VCaP (cell line): ENCODE measurements around the gene PTPRN2.

Source experiments
- H3K27ac ChIP-seq: fragments of 450-650 bp; 2 replicates; pipeline ENCODE4 v1.5.1; 2017
- CTCF ChIP-seq: fragments of 450-650 bp; conservative IDR thresholded peaks from 2 replicates; pipeline ENCODE4 v1.5.1; 2017; ENCODE audit warnings: mild to moderate bottlenecking, moderate library complexity

Gene PTPRN2

DNA sequence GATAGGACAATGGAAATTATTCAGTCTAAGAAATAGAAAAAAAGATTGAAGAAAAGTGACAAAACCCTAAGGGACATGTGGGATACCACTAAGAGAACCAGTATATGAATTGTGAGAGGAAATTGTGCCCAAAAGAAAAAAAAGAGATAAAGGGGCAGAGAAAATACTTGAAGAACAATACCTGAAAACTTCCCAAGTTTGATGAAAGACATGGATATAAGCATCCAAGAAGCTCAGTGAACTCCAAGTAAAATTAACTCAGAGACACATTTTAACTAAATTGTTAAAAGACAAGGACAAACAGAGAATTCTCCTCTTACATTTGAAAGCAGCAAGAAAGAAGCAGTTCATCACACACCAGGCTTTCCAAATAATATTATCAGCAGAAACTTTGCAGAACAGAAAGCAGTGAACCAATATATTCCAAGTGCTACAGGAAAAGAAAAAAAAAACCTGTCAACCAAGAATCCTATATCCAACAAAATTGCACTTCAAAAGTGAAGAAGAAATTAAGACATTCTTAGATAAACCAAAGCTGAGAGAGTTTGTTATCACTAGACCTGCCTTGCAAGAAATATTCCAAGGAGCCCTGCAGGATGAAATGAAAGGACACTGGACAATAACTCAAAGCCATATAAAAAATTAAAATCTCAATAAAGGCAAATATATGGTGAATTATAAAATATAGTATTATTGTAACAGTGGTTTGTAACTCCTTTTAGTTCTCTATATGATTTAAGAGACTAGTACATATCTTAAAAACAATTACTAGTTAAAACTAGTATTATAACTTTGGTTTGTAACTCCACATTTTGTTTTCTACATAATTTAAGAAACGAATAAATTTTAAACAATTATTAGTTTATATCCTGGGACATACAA is 470.0 kb downstream of the PTPRN2 start:
- no peak for TF ChIP-seq CTCF

DNA sequence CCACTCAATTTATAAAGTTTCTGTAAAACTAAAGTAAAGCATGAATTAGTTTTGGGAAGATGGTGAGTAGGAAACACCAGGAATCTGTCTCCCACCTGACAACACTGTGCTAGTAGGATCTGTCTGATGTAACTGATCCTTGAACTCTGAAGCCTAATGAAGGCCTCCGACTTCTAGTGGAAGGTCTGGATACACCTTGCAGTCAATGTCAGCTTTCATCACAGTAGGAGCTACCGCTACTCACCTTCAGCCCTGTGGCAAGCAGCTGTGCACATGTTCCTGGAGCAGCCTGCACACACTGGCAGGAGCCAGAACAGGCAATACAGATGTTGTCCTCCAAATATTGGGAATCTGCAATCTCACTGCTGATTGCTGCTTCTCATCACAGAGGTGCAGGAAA is 471.4 kb downstream of the PTPRN2 start:
- H3K27ac ChIP-seq, result no peak overlapping the region
- no peak for TF ChIP-seq CTCF

More for the DNA sequence above, 470.0 kb downstream of the PTPRN2 start:
- H3K27ac ChIP-seq, result no peak overlapping the region

GRCh38 chr7:158114056-158114850 is 473.4 kb downstream of the PTPRN2 start:
- TF ChIP-seq CTCF, result no peak
- H3K27ac ChIP-seq, result no peak overlapping the region

DNA sequence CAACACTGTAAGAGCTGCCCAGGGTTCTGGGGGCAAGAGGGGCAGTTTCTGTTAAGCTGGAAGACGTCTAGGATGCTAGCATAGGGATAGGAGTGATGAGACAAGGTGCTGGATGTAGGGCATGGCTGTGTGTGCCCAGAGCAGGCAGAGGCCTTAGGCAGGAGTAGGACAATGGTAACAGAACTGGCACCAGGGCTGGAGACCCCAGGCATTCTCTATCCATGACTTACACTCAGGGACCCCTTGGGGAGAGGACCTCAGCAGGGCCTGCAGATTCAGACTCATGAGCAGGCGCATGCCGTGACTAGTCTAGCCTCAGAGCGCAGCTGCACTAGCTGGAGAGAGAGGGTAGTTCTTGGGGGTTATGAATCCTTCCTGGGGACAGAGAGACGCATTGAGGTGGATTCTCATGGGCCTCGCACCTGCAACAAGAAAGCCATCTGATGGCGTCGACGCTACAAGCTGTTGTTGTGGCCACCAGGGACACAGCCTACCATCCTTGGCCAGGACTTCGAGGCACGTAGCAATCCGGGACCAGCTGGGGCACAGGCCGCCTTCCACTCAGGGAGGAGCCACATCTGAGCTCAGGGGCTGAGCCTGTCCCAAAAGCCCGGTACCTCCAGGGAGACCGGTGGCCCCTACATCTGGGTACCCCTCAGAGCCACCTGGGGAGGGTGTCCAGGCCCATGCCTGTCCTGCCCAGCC is 474.1 kb downstream of the PTPRN2 start:
- H3K27ac ChIP-seq, result no peak overlapping the region
- TF ChIP-seq CTCF, result no peak

DNA sequence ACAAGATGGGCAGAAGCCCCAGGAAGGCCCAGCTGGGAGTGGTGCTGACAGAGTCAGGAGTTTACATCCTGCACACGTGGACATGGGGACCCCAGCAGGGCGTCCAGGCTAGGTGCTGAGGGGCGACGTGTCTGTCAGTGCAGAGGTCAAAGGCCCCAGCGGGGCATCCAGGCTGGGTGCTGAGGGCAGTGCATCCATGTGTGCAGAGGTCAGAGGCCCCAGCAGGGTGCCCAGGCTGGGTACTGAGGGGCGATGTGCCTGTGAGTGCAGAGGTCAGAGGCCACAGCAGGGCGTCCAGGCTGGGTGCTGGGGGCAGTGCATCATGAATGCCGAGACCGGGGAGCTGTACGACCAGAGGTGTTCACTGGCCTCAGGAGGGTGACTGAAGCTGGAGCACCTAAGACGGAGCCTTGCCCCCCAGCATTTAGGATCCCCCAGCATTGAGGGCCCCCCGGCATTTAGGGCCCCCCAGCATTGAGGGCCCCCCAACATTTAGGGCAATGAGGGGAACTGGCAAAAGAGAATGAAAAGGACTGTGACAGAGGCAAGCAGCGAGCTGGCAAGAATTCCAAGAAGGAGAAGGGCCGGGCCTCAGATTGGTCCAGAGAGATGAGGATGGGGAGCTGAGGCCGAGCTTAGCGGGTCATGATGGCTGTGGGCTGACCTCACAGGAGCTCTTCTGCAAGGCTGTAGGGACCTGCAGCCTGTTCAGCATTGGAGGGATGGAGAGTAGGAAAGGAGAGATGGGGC is 474.9 kb downstream of the PTPRN2 start:
- TF ChIP-seq CTCF, result no peak
- H3K27ac ChIP-seq, result no peak overlapping the region

GRCh38 chr7:158111906-158112570 is 475.6 kb downstream of the PTPRN2 start:
- H3K27ac ChIP-seq, result no peak overlapping the region
- no peak for TF ChIP-seq CTCF
